IMR-90 (cell line): ENCODE measurements around the gene LDLRAD4. TPM values are rescaled to one million over a fixed set of nuclear protein-coding genes. Genes with fewer than 3 reads are reported as not detected.
"Not testable (repeated sequence)": the region's sequence is repeated elsewhere in the genome, so short reads cannot be mapped to it uniquely, and the experiment has no call there.

Experiments used
- ATAC-seq: fragments of 200-7000 bp; cut with Tn5 transposase; 2 replicates; pipeline ENCODE4 v1.9.1; 2020; ENCODE audit warnings: low read depth, mild to moderate bottlenecking, moderate library complexity
- BruUV-seq: library from RNA; stranded (reverse); fragments of 400-500 nt; replicated peaks from 2 replicates; lab custom pipeline; 2021; lab: Mats Ljungman, UMichigan
- CTCF ChIA-PET: fragments of 300-600 bp; formaldehyde crosslinking; extraction: SDS; loops from one replicate; lab custom pipeline; 2021; ENCODE audit warnings: antibody characterized with exemption; lab: Yijun Ruan, JAX
- POLR2A ChIA-PET: fragments of 300-600 bp; sonication (Branson Sonifier 250); formaldehyde crosslinking; loops from one replicate; lab custom pipeline; 2022; ENCODE audit warnings: antibody characterized with exemption; ENCODE audit not compliant: unreplicated experiment; lab: Charles Lee
- DNase-seq: peaks from one replicate; pipeline ENCODE4 v3.0.0; 2013
- H2AFZ ChIP-seq: replicated peaks from 2 replicates; pipeline ENCODE3; 2013; ENCODE audit warnings: low read length, mild to moderate bottlenecking; ENCODE audit not compliant: poor library complexity
- H2AK5ac ChIP-seq: 2 replicates; pipeline ENCODE4 v1.6.1; 2013; ENCODE audit warnings: low read depth, low read length, inconsistent platforms
- H2AK9ac ChIP-seq: replicated peaks from 2 replicates; pipeline ENCODE3; 2013; ENCODE audit warnings: mild to moderate bottlenecking, low read depth, low read length, moderate library complexity; ENCODE audit not compliant: poor library complexity
- H2BK120ac ChIP-seq: 2 replicates; pipeline ENCODE4 v1.6.1; 2013; ENCODE audit warnings: low read depth, low read length, inconsistent platforms
- H2BK15ac ChIP-seq: 3 replicates; pipeline ENCODE4 v1.6.1; 2013; ENCODE audit warnings: low read depth, low read length, inconsistent platforms
- H2BK20ac ChIP-seq: 2 replicates; pipeline ENCODE4 v1.6.1; 2013; ENCODE audit warnings: low read depth, mild to moderate bottlenecking, inconsistent platforms, low read length, moderate library complexity
- H2BK5ac ChIP-seq: 2 replicates; pipeline ENCODE4 v1.6.1; 2013; ENCODE audit warnings: mild to moderate bottlenecking, low read depth, low read length, inconsistent platforms; ENCODE audit not compliant: poor library complexity, severe bottlenecking
- H3K14ac ChIP-seq: replicated peaks from 2 replicates; pipeline ENCODE4 v1.6.1; 2013; ENCODE audit warnings: low read depth, low read length, inconsistent platforms
- H3K18ac ChIP-seq: 2 replicates; pipeline ENCODE4 v1.6.1; 2013; ENCODE audit warnings: low read depth, low read length, control low read depth
- H3K23ac ChIP-seq: 2 replicates; pipeline ENCODE4 v1.6.1; 2013; ENCODE audit warnings: low read depth, low read length, inconsistent platforms
- H3K27ac ChIP-seq: 2 replicates; pipeline ENCODE4 v1.5.1; 2013; ENCODE audit warnings: mild to moderate bottlenecking, control low read depth, low read length; ENCODE audit not compliant: insufficient read depth
- H3K27me3 ChIP-seq: 2 replicates; pipeline ENCODE4 v1.6.1; 2013; ENCODE audit warnings: low read length; ENCODE audit not compliant: control insufficient read depth, insufficient read depth
- H3K36me3 ChIP-seq: 2 replicates; pipeline ENCODE4 v1.6.1; 2013; ENCODE audit warnings: low read length, mixed read lengths; ENCODE audit not compliant: control insufficient read depth, insufficient read depth
- H3K4ac ChIP-seq: 2 replicates; pipeline ENCODE4 v1.6.1; 2013; ENCODE audit warnings: low read depth, low read length, inconsistent platforms
- H3K4me1 ChIP-seq: 2 replicates; pipeline ENCODE4 v1.6.1; 2013; ENCODE audit warnings: low read length, mixed read lengths; ENCODE audit not compliant: control insufficient read depth, insufficient read depth
- H3K4me2 ChIP-seq: 2 replicates; pipeline ENCODE4 v1.6.1; 2013; ENCODE audit warnings: low read depth, mild to moderate bottlenecking, control low read depth, low read length, moderate library complexity
- H3K4me3 ChIP-seq: 2 replicates; pipeline ENCODE4 v1.5.1; 2013; ENCODE audit warnings: low read depth, mild to moderate bottlenecking, control low read depth, low read length, moderate library complexity; ENCODE audit not compliant: insufficient read depth
- H3K56ac ChIP-seq: 2 replicates; pipeline ENCODE4 v1.6.1; 2013; ENCODE audit warnings: low read length, inconsistent platforms; ENCODE audit not compliant: insufficient read depth; ENCODE audit errors: extremely low read depth
- H3K79me1 ChIP-seq, 2 experiments: 2 replicates each; pipeline ENCODE4 v1.6.1; 2013; ENCODE audit warnings: low read length in 2 of 2, inconsistent platforms in 1 of 2, low read depth in 1 of 2
- H3K9ac ChIP-seq: 2 replicates; pipeline ENCODE4 v1.6.1; 2013; ENCODE audit warnings: low read depth, low read length, control low read depth
- H3K9me1 ChIP-seq: 2 replicates; pipeline ENCODE4 v1.6.1; 2013; ENCODE audit warnings: low read length, inconsistent platforms; ENCODE audit not compliant: insufficient read depth
- H3K9me3 ChIP-seq: 2 replicates; pipeline ENCODE4 v1.6.1; 2013; ENCODE audit warnings: low read length; ENCODE audit not compliant: control insufficient read depth, insufficient read depth
- H4K20me1 ChIP-seq: 2 replicates; pipeline ENCODE4 v1.6.1; 2013; ENCODE audit warnings: low read length, inconsistent platforms; ENCODE audit not compliant: insufficient read depth
- H4K5ac ChIP-seq: 2 replicates; pipeline ENCODE4 v1.6.1; 2013; ENCODE audit warnings: mild to moderate bottlenecking, low read depth, low read length, control low read depth
- H4K8ac ChIP-seq, 2 experiments: 2 replicates each; pipeline ENCODE4 v1.6.1; 2013; ENCODE audit warnings: low read depth in 2 of 2, low read length in 2 of 2, control low read depth in 1 of 2, inconsistent platforms in 1 of 2
- H4K91ac ChIP-seq: 2 replicates; pipeline ENCODE4 v1.6.1; 2013; ENCODE audit warnings: low read depth, low read length, inconsistent platforms; ENCODE audit not compliant: insufficient read depth
- CEBPB ChIP-seq: IDR thresholded peaks from 2 replicates; pipeline ENCODE4 v1.6.1; 2012; ENCODE audit warnings: low read depth, low read length, improper control_type of control experiment
- CHD1 ChIP-seq: IDR thresholded peaks from 2 replicates; pipeline ENCODE4 v1.6.1; 2012; ENCODE audit warnings: low read depth, low read length, improper control_type of control experiment
- FOS ChIP-seq: fragments of 150-350 bp; IDR thresholded peaks from 2 replicates; pipeline ENCODE4 v1.6.1; 2016; ENCODE audit warnings: low read depth, low read length
- MAFK ChIP-seq: IDR thresholded peaks from 2 replicates; pipeline ENCODE4 v1.6.1; 2012; ENCODE audit warnings: low read depth, low read length, improper control_type of control experiment
- WGBS, 2 experiments: methylation state at CpG; one replicate each; pipeline versions ENCODE4 v1.1.5 to v1.1.7; 2013; ENCODE audit warnings: missing lambda C conversion rate in 2 of 2; ENCODE audit not compliant: insufficient read length in 1 of 2; ENCODE audit errors: extremely low coverage in 2 of 2; 5-methylcytosine and 5-hydroxymethylcytosine counted together
- dilution Hi-C: fragments of 300-500 bp; cut with HindIII; formaldehyde crosslinking; loops from one replicate; pipeline ENCODE4 v1.14.3; 2018; ENCODE audit warnings: low sequenced_read_pairs; ENCODE audit not compliant: unreplicated experiment
- in situ Hi-C: fragments of 300-500 bp; cut with MboI; formaldehyde crosslinking; loops from 3 replicates; pipeline ENCODE4 v1.14.3; 2019; ENCODE audit warnings: low sequenced_read_pairs, inconsistent platforms, mixed read lengths
- intact Hi-C: fragments of 100-400 bp; cut with micrococcal nuclease; formaldehyde crosslinking; loops from 2 replicates; pipeline ENCODE4 v1.10.0; 2022
- polyA plus RNA-seq, 3 experiments: library from polyadenylated mRNA; depleted of rRNA; stranded (reverse); fragments of >200 nt; gene quantifications; 2 replicates each; pipeline ENCODE4 v1.2.3, GENCODE V29; 2012; ENCODE audit warnings: low replicate concordance in 1 of 3
- total RNA-seq: library from RNA; depleted of rRNA; stranded (reverse); fragments of >200 nt; gene quantifications from 2 replicates; pipeline ENCODE4 v1.2.3, GENCODE V29; 2012

The LDLRAD4 gene
- total and polyA plus RNA-seq, 2 of the 4 experiments (the other 2 are of a cell fraction) = not detected

- Histone ChIP-seq H3K9me1 (no peaks in the 10 kb centered on the region), H4K8ac (no peak overlapping the region), H3K4me2 (no peak overlapping the region), H3K9me3 (no peaks in the 10 kb centered on the region), H3K56ac (no peak overlapping the region), H3K14ac (no peak overlapping the region), H3K27ac (no peak overlapping the region), H2BK120ac (no peak overlapping the region), H3K4ac (no peak overlapping the region), H4K20me1 (peaks cover 4% of the 10 kb centered on the region), H3K27me3 (no peaks in the 10 kb centered on the region), H2BK5ac (no peak overlapping the region), H2BK20ac (no peak overlapping the region), H3K36me3 (no peaks in the 10 kb centered on the region), H2BK15ac (no peak overlapping the region), H3K9ac (no peak overlapping the region), H4K5ac (no peak overlapping the region), H2AFZ (no peak overlapping the region), H2AK5ac (no peak overlapping the region), H4K91ac (no peak overlapping the region), H3K23ac (no peak overlapping the region), H3K79me1 (peaks cover 8 to 25% of the 10 kb centered on the region in 2 experiments; a peak in 3 of 4 replicates), H3K4me3 (no peak overlapping the region), H3K4me1 (no peaks in the 10 kb centered on the region), H2AK9ac (no peak overlapping the region), H3K18ac (no peak overlapping the region)
- ATAC-seq = no peak
- in situ Hi-C loops (no loop called here), intact Hi-C loops (no loop called here), dilution Hi-C loops (no loop called here)
- no peak for TF ChIP-seq MAFK
- TF ChIP-seq CEBPB = no peak
- TF ChIP-seq FOS = no peak
- TF ChIP-seq CHD1 = no peak
- WGBS, 2 experiments = 100% methylated on average over 1 of the region's 21 CpGs; no CpG with 5 or more reads in 1 of the 2 experiments
- ChIA-PET CTCF (no interaction called here), POLR2A (no interaction called here)
- no TSS peak for BruUV-seq
- no peak for DNase-seq
Observed at GRCh38 chr18:13688191-13689136, 469.9 kb downstream of the LDLRAD4 start.

- H2BK120ac ChIP-seq, H2AFZ ChIP-seq, H2AK5ac ChIP-seq, H3K4me2 ChIP-seq, H3K9ac ChIP-seq, H3K23ac ChIP-seq, DNase-seq, H3K4me3 ChIP-seq, H3K27ac ChIP-seq, H4K91ac ChIP-seq, H3K27me3 ChIP-seq, H2BK15ac ChIP-seq, H2BK20ac ChIP-seq, H3K4ac ChIP-seq, H3K9me3 ChIP-seq, H3K9me1 ChIP-seq, H3K14ac ChIP-seq, intact Hi-C loops, BruUV-seq, H3K18ac ChIP-seq, CTCF ChIA-PET, H3K4me1 ChIP-seq, H3K56ac ChIP-seq, H3K36me3 ChIP-seq, in situ Hi-C loops, H2AK9ac ChIP-seq, H2BK5ac ChIP-seq, H4K20me1 ChIP-seq, H4K8ac ChIP-seq, POLR2A ChIA-PET, dilution Hi-C loops, H4K5ac ChIP-seq, ATAC-seq: not testable (repeated sequence)
- WGBS, 2 experiments = no CpG with 5 or more reads among the region's 9 CpGs
- peaks cover 7 to 25% of the 10 kb centered on the region in 2 experiments; a peak in 3 of 4 replicates for H3K79me1 ChIP-seq
Observed at GRCh38 chr18:13690060-13690459, 471.5 kb downstream of the LDLRAD4 start.
